Measurements from ENCODE around the gene SUPT6H. TPM values are rescaled to one million over a fixed set of nuclear protein-coding genes. Genes with fewer than 3 reads are reported as not detected.

The SUPT6H gene
- 83.8 and 84.3 TPM in 2 replicates for total RNA-seq

- intact Hi-C loops (cut with micrococcal nuclease): loop anchor here (1.0 to 5.0 kb wide), 3 partner anchors 17 to 85 kb away; partner anchors contain the start of genes ALDOC, BLTP2 and PROCA1
These were observed at the start of gene SUPT6H, which contains the start of gene SDF2 for GRCh38 chr17:28661635-28662526. Gene SUPT6H, plus strand, starts transcription at chr17:28662205. Its CDS starts 11,197 bp downstream, at chr17:28673402. Gene SDF2, minus strand, starts transcription at chr17:28661906. Its CDS starts 30 bp downstream, at chr17:28661876.

- intact Hi-C loops (cut with micrococcal nuclease): loop anchor here (2.0 kb wide), 1 partner anchor 118 kb away; no protein-coding TSS in a partner anchor
These were observed 49.5 kb upstream of the SUPT6H start for GRCh38 chr17:28612531-28612930.

- intact Hi-C loops (cut with micrococcal nuclease): loop anchor here (2.0 kb wide), 1 partner anchor 118 kb away; no protein-coding TSS in a partner anchor
These were observed 48.8 kb upstream of the SUPT6H start for GRCh38 chr17:28612936-28613872.

GRCh38 chr17:28613931-28614381 lies 48.0 kb upstream of the SUPT6H start, which contains the start of gene RSKR:
Gene RSKR, minus strand, starts transcription at chr17:28614185. Its CDS starts 24 bp downstream, at chr17:28614161.
- intact Hi-C loops (cut with micrococcal nuclease): loop anchor here (2.0 kb wide), 1 partner anchor 119 kb away; no protein-coding TSS in a partner anchor

GRCh38 chr17:28615260-28615940 lies 46.6 kb upstream of the SUPT6H start:
- intact Hi-C loops (cut with micrococcal nuclease): no loop called here

- intact Hi-C loops (cut with micrococcal nuclease): no loop called here
These were observed 45.7 kb upstream of the SUPT6H start for GRCh38 chr17:28616281-28616680.

- intact Hi-C loops (cut with micrococcal nuclease): no loop called here
These were observed 43.5 kb upstream of the SUPT6H start for GRCh38 chr17:28618464-28618863.

GRCh38 chr17:28620010-28620409 lies 42.0 kb upstream of the SUPT6H start:
- intact Hi-C loops (cut with micrococcal nuclease): no loop called here

- intact Hi-C loops (cut with micrococcal nuclease): no loop called here
These were observed 39.8 kb upstream of the SUPT6H start for GRCh38 chr17:28622186-28622585.

- intact Hi-C loops (cut with micrococcal nuclease): no loop called here
These were observed 38.3 kb upstream of the SUPT6H start for GRCh38 chr17:28623696-28624095.

GRCh38 chr17:28624148-28624547 lies 37.9 kb upstream of the SUPT6H start:
- intact Hi-C loops (cut with micrococcal nuclease): no loop called here

GRCh38 chr17:28626818-28627217 lies 35.2 kb upstream of the SUPT6H start:
- intact Hi-C loops (cut with micrococcal nuclease): no loop called here

GRCh38 chr17:28634206-28634865 lies 27.7 kb upstream of the SUPT6H start:
- intact Hi-C loops (cut with micrococcal nuclease): no loop called here

GRCh38 chr17:28635506-28635905 lies 26.5 kb upstream of the SUPT6H start:
- intact Hi-C loops (cut with micrococcal nuclease): no loop called here

GRCh38 chr17:28641579-28641978 lies 20.4 kb upstream of the SUPT6H start:
- intact Hi-C loops (cut with micrococcal nuclease): no loop called here

GRCh38 chr17:28643983-28644786 lies 17.8 kb upstream of the SUPT6H start:
- intact Hi-C loops (cut with micrococcal nuclease): loop anchor here (2.0 kb wide), 2 partner anchors 75 to 83 kb away; partner anchors contain the start of genes RPL23A and TLCD1

GRCh38 chr17:28644787-28645575 lies 17.0 kb upstream of the SUPT6H start, which contains the start of gene BLTP2:
Gene BLTP2, minus strand, starts transcription at chr17:28645158. Its CDS starts 102 bp downstream, at chr17:28645056.
- intact Hi-C loops (cut with micrococcal nuclease): loop anchor here (1.0 to 5.0 kb wide), 7 partner anchors 17 to 307 kb away; partner anchors contain the start of genes ALDOC, DHRS13, PHF12 and RPL23A

GRCh38 chr17:28645576-28645939 lies 16.4 kb upstream of the SUPT6H start:
- intact Hi-C loops (cut with micrococcal nuclease): loop anchor here (1.0 to 5.0 kb wide), 7 partner anchors 17 to 307 kb away; partner anchors contain the start of genes ALDOC, DHRS13, PHF12 and RPL23A
